GM23338 (cell line): ENCODE data around the gene ZFP69. TPM values are rescaled to one million over a fixed set of nuclear protein-coding genes. Genes with fewer than 3 reads are reported as not detected.
A peak's percentile ranks its signal among the peaks of the same experiment; 100 is the strongest.

Experiments
- ATAC-seq: fragments of 200-7000 bp; cut with Tn5 transposase; 3 replicates; pipeline ENCODE4 v1.9.1; 2020
- DNase-seq: peaks from one replicate; pipeline ENCODE4 v3.0.0-alpha.2; 2015; ENCODE audit warnings: low spot score
- H2AFZ ChIP-seq: fragments of 200-600 bp; sonication (generic); 2 replicates; pipeline ENCODE4 v1.8.0; 2016; ENCODE audit warnings: antibody characterized with exemption, mild to moderate bottlenecking, moderate library complexity
- H3F3A ChIP-seq: fragments of 200-600 bp; sonication (generic); replicated peaks from 2 replicates; pipeline ENCODE4 v1.8.0; 2017; ENCODE audit warnings: antibody characterized with exemption, mixed run types, low read depth
- H3K27ac ChIP-seq: fragments of 200-600 bp; sonication (generic); 2 replicates; pipeline ENCODE4 v1.6.1; 2016; ENCODE audit warnings: low read depth
- H3K27me3 ChIP-seq: fragments of 200-600 bp; sonication (generic); 2 replicates; pipeline ENCODE4 v1.8.0; 2016; ENCODE audit warnings: mild to moderate bottlenecking, mixed run types, moderate library complexity; ENCODE audit not compliant: insufficient read depth
- H3K36me3 ChIP-seq: fragments of 200-600 bp; sonication (generic); 2 replicates; pipeline ENCODE4 v1.8.0; 2016; ENCODE audit warnings: mild to moderate bottlenecking; ENCODE audit not compliant: insufficient read depth
- H3K4me1 ChIP-seq: fragments of 200-600 bp; sonication (generic); 2 replicates; pipeline ENCODE4 v1.8.0; 2016; ENCODE audit warnings: mild to moderate bottlenecking, moderate library complexity; ENCODE audit not compliant: insufficient read depth
- H3K4me2 ChIP-seq: fragments of 200-600 bp; sonication (generic); 2 replicates; pipeline ENCODE4 v1.7.1; 2017; ENCODE audit warnings: mixed run types
- H3K4me3 ChIP-seq: fragments of 200-600 bp; sonication (generic); 2 replicates; pipeline ENCODE4 v1.6.1; 2016; ENCODE audit warnings: mixed run types
- H3K79me2 ChIP-seq: fragments of 200-600 bp; sonication (generic); replicated peaks from 2 replicates; pipeline ENCODE4 v1.8.0; 2017; ENCODE audit warnings: mild to moderate bottlenecking; ENCODE audit not compliant: insufficient read depth
- H3K9me2 ChIP-seq: fragments of 200-600 bp; sonication (generic); 2 replicates; pipeline ENCODE4 v1.8.0; 2017; ENCODE audit not compliant: insufficient read depth
- H4K20me1 ChIP-seq: fragments of 200-600 bp; sonication (generic); replicated peaks from 2 replicates; pipeline ENCODE4 v1.8.0; 2017; ENCODE audit warnings: mild to moderate bottlenecking; ENCODE audit not compliant: insufficient read depth
- H3K27ac Mint-ChIP-seq: 2 replicates; pipeline ENCODE4 v1.8.0; 2020; ENCODE audit warnings: inconsistent platforms, mild to moderate bottlenecking, moderate library complexity, mixed read lengths
- H3K27me3 Mint-ChIP-seq: 3 replicates; pipeline ENCODE4 v1.8.0; 2022; ENCODE audit warnings: low read depth, mild to moderate bottlenecking, moderate library complexity, mixed read lengths, inconsistent platforms; ENCODE audit not compliant: insufficient read depth, poor library complexity
- H3K36me3 Mint-ChIP-seq: 3 replicates; pipeline ENCODE4 v1.8.0; 2021; ENCODE audit warnings: low read depth, mild to moderate bottlenecking, inconsistent platforms, moderate library complexity, mixed read lengths
- H3K4me1 Mint-ChIP-seq: 3 replicates; pipeline ENCODE4 v1.8.0; 2020; ENCODE audit warnings: mild to moderate bottlenecking, inconsistent platforms, mixed read lengths
- H3K4me3 Mint-ChIP-seq: 3 replicates; pipeline ENCODE4 v1.8.0; 2021; ENCODE audit warnings: moderate library complexity, mild to moderate bottlenecking, inconsistent platforms, mixed read lengths
- H3K9me3 Mint-ChIP-seq: 3 replicates; pipeline ENCODE4 v1.8.0; 2020; ENCODE audit warnings: moderate library complexity, mild to moderate bottlenecking, inconsistent platforms, mixed read lengths
- CTCF ChIP-seq, 2 experiments: fragments of 200-600 bp in 1 of 2; sonication (generic) in 1 of 2; conservative IDR thresholded peaks; 2 replicates each; pipeline versions ENCODE4 v1.5.1 to v1.6.1; 2016 to 2017; ENCODE audit warnings: antibody characterized with exemption in 2 of 2, low read depth in 2 of 2, mild to moderate bottlenecking in 2 of 2, moderate library complexity in 1 of 2
- EZH2 ChIP-seq: fragments of 200-600 bp; sonication (generic); IDR thresholded peaks from one replicate; pipeline ENCODE4 v1.8.0; 2017; ENCODE audit warnings: antibody characterized with exemption, mild to moderate bottlenecking, low read depth; ENCODE audit not compliant: unreplicated experiment
- EZH2phosphoT487 ChIP-seq: fragments of 200-600 bp; sonication (generic); IDR thresholded peaks from one replicate; pipeline ENCODE4 v1.8.1; 2018; ENCODE audit warnings: antibody characterized with exemption; ENCODE audit not compliant: unreplicated experiment
- JUNB ChIP-seq: IDR thresholded peaks from one replicate; pipeline ENCODE4 v1.6.1; 2016; ENCODE audit warnings: antibody characterized with exemption; ENCODE audit not compliant: unreplicated experiment
- POLR2AphosphoS5 ChIP-seq: IDR thresholded peaks from 2 replicates; pipeline ENCODE4 v1.6.1; 2016; ENCODE audit warnings: antibody characterized with exemption, low read depth
- REST ChIP-seq: IDR thresholded peaks from one replicate; pipeline ENCODE4 v1.6.1; 2018; ENCODE audit warnings: antibody characterized with exemption; ENCODE audit not compliant: unreplicated experiment
- STAT1 ChIP-seq: IDR thresholded peaks from one replicate; pipeline ENCODE4 v1.6.1; 2016; ENCODE audit warnings: antibody characterized with exemption; ENCODE audit not compliant: unreplicated experiment
- ZNF462 ChIP-seq: fragments of 250-450 bp; sonication (Bioruptor Pico); IDR thresholded peaks from 2 replicates; pipeline ENCODE4 v1.5.0; 2020; ENCODE audit warnings: mild to moderate bottlenecking, moderate library complexity
- polyA plus RNA-seq: library from polyadenylated mRNA; unstranded; fragments of >200 nt; fragmentation: Nextera tagmentation; extraction: Ambion mirVana; gene quantifications from 2 replicates; pipeline ENCODE4 v1.2.1, GENCODE V29; 2016
- total RNA-seq: library from RNA; depleted of rRNA; stranded (reverse); fragments of >200 nt; shearing (Covaris generic); gene quantifications from 2 replicates; pipeline ENCODE4 v1.2.3, GENCODE V29; 2014

ZFP69 gene
- total and polyA plus RNA-seq, 2 experiments from 2014 or later: 4.6 to 5.1 TPM

GRCh38 chr1:40532062-40532389, 54.9 kb downstream of the ZFP69 start (continued):
- no peak for TF ChIP-seq STAT1
- no peak for TF ChIP-seq JUNB
- no peak for TF ChIP-seq EZH2phosphoT487

GRCh38 chr1:40532844-40533424, 55.8 kb downstream of the ZFP69 start:
- H3K36me3 Mint-ChIP-seq: peaks cover 14% of the 10 kb centered on the region; the same call in 2 of the 3 replicates
- H3K27ac ChIP-seq: no peak overlapping the region
- 0 out of 2 replicates have a peak, but pooled peaks cover 3% of the 10 kb centered on the region for H3K36me3 ChIP-seq
- peaks cover 9% of the 10 kb centered on the region; the same call in 2 of the 3 replicates for H3K4me1 Mint-ChIP-seq
- H3K4me2 ChIP-seq: peak overlapping the region; percentile 86
- no peak for TF ChIP-seq REST
- TF ChIP-seq EZH2: no peak
- TF ChIP-seq CTCF (conservative IDR thresholded peaks at IDR 0.05; ENCODE audit: low read depth in 2 of 2): peak; percentile 75 to 76
- TF ChIP-seq POLR2AphosphoS5: no peak
- H3K9me2 ChIP-seq: no peaks in the 10 kb centered on the region
- H3F3A ChIP-seq: no peaks in the 10 kb centered on the region
- H3K27me3 Mint-ChIP-seq: peaks cover 4% of the 10 kb centered on the region
- H2AFZ ChIP-seq: no peak overlapping the region
- no peak overlapping the region for H3K27ac Mint-ChIP-seq
- H3K4me3 ChIP-seq: no peak overlapping the region
- no peaks in the 10 kb centered on the region for H4K20me1 ChIP-seq
- ATAC-seq: peak; percentile 61
- no peaks in the 10 kb centered on the region; the same call in 2 of the 3 replicates for H3K9me3 Mint-ChIP-seq
- peaks cover 6% of the 10 kb centered on the region; the same call in 1 of the 2 replicates for H3K4me1 ChIP-seq
- DNase-seq: peak; percentile 69
- no peaks in the 10 kb centered on the region for H3K27me3 ChIP-seq
- no peaks in the 10 kb centered on the region; the same call in 1 of the 2 replicates for H3K79me2 ChIP-seq
- H3K4me3 Mint-ChIP-seq: peak overlapping the region; percentile 99; the same call in 2 of the 3 replicates

GRCh38 chr1:40534589-40534988, 57.5 kb downstream of the ZFP69 start:
- Histone ChIP-seq H3F3A (no peaks in the 10 kb centered on the region), H3K4me3 (no peak overlapping the region), H3K4me1 (peaks cover 6% of the 10 kb centered on the region; the same call in 1 of the 2 replicates), H3K4me2 (no peak overlapping the region), H3K9me2 (no peaks in the 10 kb centered on the region), H3K79me2 (no peaks in the 10 kb centered on the region; the same call in 1 of the 2 replicates), H3K27me3 (no peaks in the 10 kb centered on the region), H4K20me1 (no peaks in the 10 kb centered on the region), H3K27ac (no peak overlapping the region), H3K36me3 (0 out of 2 replicates have a peak, but pooled peaks cover 3% of the 10 kb centered on the region), H2AFZ (no peak overlapping the region)
- H3K36me3 Mint-ChIP-seq: peaks cover 14% of the 10 kb centered on the region; the same call in 2 of the 3 replicates
- ATAC-seq (no peak), DNase-seq (no peak)
- peaks cover 5% of the 10 kb centered on the region for H3K27me3 Mint-ChIP-seq
- no peak overlapping the region for H3K27ac Mint-ChIP-seq
- H3K4me1 Mint-ChIP-seq: peaks cover 9% of the 10 kb centered on the region; the same call in 2 of the 3 replicates
- H3K4me3 Mint-ChIP-seq: no peak overlapping the region
- no peaks in the 10 kb centered on the region; the same call in 2 of the 3 replicates for H3K9me3 Mint-ChIP-seq
- TF ChIP-seq ZNF462 (CRISPR knock-in tag): no peak
